ENCODE measurements around the gene STAT4.

- TF ChIP-seq, protein P1, sequence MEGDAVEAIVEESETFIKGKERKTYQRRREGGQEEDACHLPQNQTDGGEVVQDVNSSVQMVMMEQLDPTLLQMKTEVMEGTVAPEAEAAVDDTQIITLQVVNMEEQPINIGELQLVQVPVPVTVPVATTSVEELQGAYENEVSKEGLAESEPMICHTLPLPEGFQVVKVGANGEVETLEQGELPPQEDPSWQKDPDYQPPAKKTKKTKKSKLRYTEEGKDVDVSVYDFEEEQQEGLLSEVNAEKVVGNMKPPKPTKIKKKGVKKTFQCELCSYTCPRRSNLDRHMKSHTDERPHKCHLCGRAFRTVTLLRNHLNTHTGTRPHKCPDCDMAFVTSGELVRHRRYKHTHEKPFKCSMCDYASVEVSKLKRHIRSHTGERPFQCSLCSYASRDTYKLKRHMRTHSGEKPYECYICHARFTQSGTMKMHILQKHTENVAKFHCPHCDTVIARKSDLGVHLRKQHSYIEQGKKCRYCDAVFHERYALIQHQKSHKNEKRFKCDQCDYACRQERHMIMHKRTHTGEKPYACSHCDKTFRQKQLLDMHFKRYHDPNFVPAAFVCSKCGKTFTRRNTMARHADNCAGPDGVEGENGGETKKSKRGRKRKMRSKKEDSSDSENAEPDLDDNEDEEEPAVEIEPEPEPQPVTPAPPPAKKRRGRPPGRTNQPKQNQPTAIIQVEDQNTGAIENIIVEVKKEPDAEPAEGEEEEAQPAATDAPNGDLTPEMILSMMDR (IDR thresholded peaks at IDR 0.05) = no peak
- TF ChIP-seq POLR2A (IDR thresholded peaks at IDR 0.05) = no peak
These were observed 537 bp upstream of the STAT4 start for GRCh38 chr2:191151331-191151730.

All from heart left ventricle (tissue), 13 donors.